HAP-1 (cell line): Measurements from ENCODE around the gene POU2F1.

ENCODE experiments used
- DNase-seq, 2 experiments: peaks; one replicate each; pipeline ENCODE4 v3.0.0-alpha.2; 2016 to 2020; ENCODE audit warnings: low spot score in 2 of 2
- H3K27me3 ChIP-seq: fragments of 250-450 bp; sonication (Bioruptor Pico); 2 replicates; pipeline ENCODE4 v1.5.1; 2020; ENCODE audit warnings: low read depth, mild to moderate bottlenecking, moderate library complexity
- H3K36me3 ChIP-seq: fragments of 250-450 bp; sonication (Bioruptor Pico); replicated peaks from 2 replicates; pipeline ENCODE4 v1.5.1; 2020; ENCODE audit warnings: mild to moderate bottlenecking
- H3K4me1 ChIP-seq: fragments of 250-450 bp; sonication (Bioruptor Pico); 2 replicates; pipeline ENCODE4 v1.5.1; 2020; ENCODE audit warnings: mild to moderate bottlenecking
- H3K4me3 ChIP-seq: fragments of 250-450 bp; sonication (Bioruptor Pico); 2 replicates; pipeline ENCODE4 v1.5.1; 2020; ENCODE audit warnings: mild to moderate bottlenecking, moderate library complexity
- H3K9me3 ChIP-seq: fragments of 250-450 bp; sonication (Bioruptor Pico); 2 replicates; pipeline ENCODE4 v1.5.1; 2020; ENCODE audit warnings: mild to moderate bottlenecking, moderate library complexity
- in situ Hi-C: fragments of 300-500 bp; cut with MboI; formaldehyde crosslinking; loops from 3 replicates; pipeline ENCODE4 v1.14.3; 2020; ENCODE audit warnings: low sequenced_read_pairs, inconsistent platforms, mixed read lengths

The POU2F1 gene

GRCh38 chr1:167441222-167441621, 220.5 kb downstream of the POU2F1 start:
- no peaks in the 10 kb centered on the region for H3K9me3 ChIP-seq
- DNase-seq: no peak
- H3K4me3 ChIP-seq: no peak overlapping the region
- no peaks in the 10 kb centered on the region for H3K4me1 ChIP-seq
- H3K36me3 ChIP-seq: no peaks in the 10 kb centered on the region
- no peaks in the 10 kb centered on the region for H3K27me3 ChIP-seq
- in situ Hi-C loops: loop anchor here (5.0 kb wide), 2 partner anchors 174 to 374 kb away; no protein-coding TSS in a partner anchor

- in situ Hi-C loops: loop anchor here (5.0 kb wide), 2 partner anchors 175 to 375 kb away; no protein-coding TSS in a partner anchor
- Histone ChIP-seq H3K27me3 (no peaks in the 10 kb centered on the region), H3K36me3 (no peaks in the 10 kb centered on the region), H3K4me3 (no peak overlapping the region), H3K9me3 (no peaks in the 10 kb centered on the region), H3K4me1 (no peaks in the 10 kb centered on the region)
- DNase-seq: peak; percentile 63 to 93
Observed at GRCh38 chr1:167442142-167442848, 221.6 kb downstream of the POU2F1 start.

GRCh38 chr1:167442854-167443565, 222.3 kb downstream of the POU2F1 start:
- in situ Hi-C loops: loop anchor here (5.0 kb wide), 2 partner anchors 176 to 376 kb away; no protein-coding TSS in a partner anchor
- H3K4me1 ChIP-seq: no peaks in the 10 kb centered on the region
- no peaks in the 10 kb centered on the region for H3K36me3 ChIP-seq
- no peaks in the 10 kb centered on the region for H3K27me3 ChIP-seq
- no peak overlapping the region for H3K4me3 ChIP-seq
- no peaks in the 10 kb centered on the region for H3K9me3 ChIP-seq
- no peak for DNase-seq

GRCh38 chr1:167443757-167444156, 223.1 kb downstream of the POU2F1 start:
- no peaks in the 10 kb centered on the region for H3K27me3 ChIP-seq
- no peak overlapping the region for H3K4me3 ChIP-seq
- DNase-seq: no peak
- in situ Hi-C loops: loop anchor here (5.0 kb wide), 2 partner anchors 176 to 376 kb away; no protein-coding TSS in a partner anchor
- no peaks in the 10 kb centered on the region for H3K9me3 ChIP-seq
- no peaks in the 10 kb centered on the region for H3K4me1 ChIP-seq
- no peaks in the 10 kb centered on the region for H3K36me3 ChIP-seq

- DNase-seq: no peak
- H3K36me3 ChIP-seq: no peaks in the 10 kb centered on the region
- H3K27me3 ChIP-seq: no peaks in the 10 kb centered on the region
- no peaks in the 10 kb centered on the region for H3K9me3 ChIP-seq
- in situ Hi-C loops: no loop called here
- H3K4me1 ChIP-seq: no peaks in the 10 kb centered on the region
- no peak overlapping the region for H3K4me3 ChIP-seq
Observed at GRCh38 chr1:167446966-167447365, 226.3 kb downstream of the POU2F1 start.

GRCh38 chr1:167447521-167448136, 226.9 kb downstream of the POU2F1 start:
- H3K9me3 ChIP-seq: no peaks in the 10 kb centered on the region
- in situ Hi-C loops: no loop called here
- DNase-seq: no peak
- no peaks in the 10 kb centered on the region for H3K27me3 ChIP-seq
- H3K36me3 ChIP-seq: no peaks in the 10 kb centered on the region
- H3K4me1 ChIP-seq: no peaks in the 10 kb centered on the region
- H3K4me3 ChIP-seq: no peak overlapping the region

GRCh38 chr1:167450843-167451242, 230.2 kb downstream of the POU2F1 start:
- H3K4me3 ChIP-seq: no peak overlapping the region
- no peaks in the 10 kb centered on the region for H3K9me3 ChIP-seq
- in situ Hi-C loops: no loop called here
- peaks cover 14% of the 10 kb centered on the region for H3K4me1 ChIP-seq
- DNase-seq: no peak
- no peaks in the 10 kb centered on the region for H3K27me3 ChIP-seq
- H3K36me3 ChIP-seq: no peaks in the 10 kb centered on the region

- in situ Hi-C loops: no loop called here
- H3K4me3 ChIP-seq: no peak overlapping the region
Observed at GRCh38 chr1:167452483-167452882, 231.8 kb downstream of the POU2F1 start.

GRCh38 chr1:167453123-167453522, 232.4 kb downstream of the POU2F1 start:
- H3K4me1 ChIP-seq: peaks cover 14% of the 10 kb centered on the region
- peak in 1 of 2 experiments; percentile 37 for DNase-seq
- no peaks in the 10 kb centered on the region for H3K9me3 ChIP-seq
- no peaks in the 10 kb centered on the region for H3K27me3 ChIP-seq
- in situ Hi-C loops: no loop called here
- H3K36me3 ChIP-seq: no peaks in the 10 kb centered on the region
- no peak overlapping the region for H3K4me3 ChIP-seq

More at GRCh38 chr1:167452483-167452882, 231.8 kb downstream of the POU2F1 start:
- DNase-seq: no peak
- H3K27me3 ChIP-seq: no peaks in the 10 kb centered on the region
- H3K4me1 ChIP-seq: peaks cover 14% of the 10 kb centered on the region
- H3K36me3 ChIP-seq: no peaks in the 10 kb centered on the region
- H3K9me3 ChIP-seq: no peaks in the 10 kb centered on the region

- peaks cover 14% of the 10 kb centered on the region for H3K4me1 ChIP-seq
- H3K27me3 ChIP-seq: no peaks in the 10 kb centered on the region
- no peaks in the 10 kb centered on the region for H3K9me3 ChIP-seq
- DNase-seq: peak in 1 of 2 experiments; percentile 27
- peak overlapping the region; percentile 40 for H3K4me3 ChIP-seq
- in situ Hi-C loops: no loop called here
- no peaks in the 10 kb centered on the region for H3K36me3 ChIP-seq
Observed at GRCh38 chr1:167454304-167454893, 233.7 kb downstream of the POU2F1 start.

- peak; percentile 26 to 72 for DNase-seq
- Histone ChIP-seq H3K4me1 (peaks cover 14% of the 10 kb centered on the region), H3K4me3 (peak overlapping the region; percentile 40), H3K36me3 (no peaks in the 10 kb centered on the region), H3K9me3 (no peaks in the 10 kb centered on the region), H3K27me3 (no peaks in the 10 kb centered on the region)
- in situ Hi-C loops: no loop called here
Observed at GRCh38 chr1:167454894-167455785, 234.5 kb downstream of the POU2F1 start.

- peak; percentile 48 to 52 for DNase-seq
- no peaks in the 10 kb centered on the region for H3K9me3 ChIP-seq
- no peaks in the 10 kb centered on the region for H3K27me3 ChIP-seq
- in situ Hi-C loops: no loop called here
- H3K4me3 ChIP-seq: peak overlapping the region; percentile 40
- peaks cover 14% of the 10 kb centered on the region for H3K4me1 ChIP-seq
- H3K36me3 ChIP-seq: no peaks in the 10 kb centered on the region
Observed at GRCh38 chr1:167455786-167456446, 235.2 kb downstream of the POU2F1 start.
